NCI-H1092 treated with DMSO at 0.1 percent for 48 hours (cell line): ENCODE data around the gene NINL.
"Not testable (repeated sequence)": the region's sequence is repeated elsewhere in the genome, so short reads cannot be mapped to it uniquely, and the experiment has no call there.

Experiments used
- DNase-seq: peaks from one replicate; lab custom pipeline; 2025; lab: John Stamatoyannopoulos, UW

Gene NINL

GRCh38 chr20:25484224-25484846 lies 101.0 kb downstream of the NINL start:
- DNase-seq, result no peak

DNA sequence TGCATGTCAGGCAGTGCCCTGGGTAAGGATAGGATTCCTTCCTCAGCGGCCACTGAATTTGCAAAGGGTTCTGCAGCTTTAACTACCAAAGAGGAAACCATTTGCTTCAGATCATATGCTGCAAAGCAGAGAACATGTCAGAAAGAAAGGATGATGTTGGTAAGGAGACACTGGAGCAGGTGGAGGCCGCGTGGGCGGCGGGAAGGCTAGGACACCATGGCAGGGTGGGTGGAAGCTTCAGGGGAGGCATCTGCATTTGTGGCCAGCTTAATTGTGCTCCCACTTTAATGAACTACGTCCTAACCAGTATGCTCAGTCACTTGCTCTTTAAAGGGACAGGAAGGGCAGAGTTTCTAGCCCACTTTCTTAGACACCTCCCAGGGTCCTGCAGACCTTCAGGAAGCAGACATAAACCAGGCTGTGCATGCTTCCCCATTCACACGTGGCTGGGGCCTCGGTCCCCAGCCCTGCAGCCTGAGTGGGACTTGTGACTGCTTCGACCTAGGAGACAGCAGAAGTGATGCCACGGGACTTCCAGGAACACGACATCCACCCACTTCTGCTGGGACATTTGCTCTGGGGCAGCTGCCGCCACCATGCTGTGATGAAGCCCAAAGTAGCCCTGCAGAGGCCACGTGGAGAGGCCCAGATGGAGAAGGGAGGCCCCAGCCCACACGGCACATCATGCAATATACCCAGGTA lies 101.7 kb downstream of the NINL start:
- no peak for DNase-seq

- DNase-seq, result no peak
Observed at GRCh38 chr20:25481918-25482253, 103.4 kb downstream of the NINL start.

DNA sequence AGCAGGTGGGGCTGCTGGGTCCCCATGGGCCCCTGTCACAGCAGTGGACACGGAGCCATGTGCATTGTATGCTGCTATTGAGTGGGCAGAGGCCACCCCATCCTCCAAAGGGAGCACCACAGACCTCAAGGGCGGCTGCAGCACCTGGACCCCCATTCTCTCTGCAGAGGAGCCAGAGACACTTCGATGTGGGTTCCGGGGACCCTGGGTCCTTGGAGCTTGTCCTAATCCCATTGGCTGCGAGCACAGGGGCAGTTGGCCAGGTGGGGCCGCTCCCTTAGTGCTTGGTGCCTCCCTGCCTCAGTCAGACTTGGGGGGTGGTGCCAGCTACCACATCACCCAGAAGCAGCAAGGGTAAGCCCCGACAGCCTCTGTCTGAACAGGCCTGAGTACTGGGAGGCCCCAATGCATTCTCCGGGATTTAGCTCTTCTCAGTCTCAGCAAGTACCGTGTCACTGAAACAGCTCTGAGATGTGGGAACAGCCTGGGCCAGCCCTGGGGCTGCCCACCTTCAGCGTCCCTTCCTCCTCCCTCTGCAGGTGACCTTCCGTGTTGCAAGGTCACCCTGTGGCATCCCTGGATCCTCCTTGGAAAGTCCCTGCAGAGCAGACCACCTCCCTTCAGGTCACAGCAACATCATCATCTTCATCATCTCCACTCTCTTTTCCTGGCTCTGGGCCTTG lies 104.0 kb downstream of the NINL start:
- no peak for DNase-seq

GRCh38 chr20:25480797-25481196 lies 104.5 kb downstream of the NINL start:
- DNase-seq, result no peak

DNA sequence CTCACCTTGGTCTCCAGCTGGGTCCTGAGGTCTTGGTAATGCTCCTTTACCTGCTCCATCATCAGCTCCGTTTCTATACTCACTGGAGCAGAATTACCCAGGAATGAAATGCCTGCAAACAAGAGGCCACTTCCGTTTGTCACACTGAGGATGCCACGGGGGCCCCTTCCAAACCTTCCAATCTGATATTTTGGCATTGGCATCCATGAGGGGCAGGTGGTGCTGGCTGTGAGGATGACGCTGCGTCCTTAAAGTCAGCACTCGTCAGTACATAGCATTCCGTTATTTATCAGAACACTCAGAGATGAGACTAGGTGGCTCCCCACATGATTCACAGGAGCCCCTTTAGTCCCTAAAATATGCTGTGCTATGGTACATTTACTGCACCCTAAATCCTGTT lies 105.2 kb downstream of the NINL start:
- no peak for DNase-seq

GRCh38 chr20:25479638-25480037 lies 105.7 kb downstream of the NINL start:
- no peak for DNase-seq

DNA sequence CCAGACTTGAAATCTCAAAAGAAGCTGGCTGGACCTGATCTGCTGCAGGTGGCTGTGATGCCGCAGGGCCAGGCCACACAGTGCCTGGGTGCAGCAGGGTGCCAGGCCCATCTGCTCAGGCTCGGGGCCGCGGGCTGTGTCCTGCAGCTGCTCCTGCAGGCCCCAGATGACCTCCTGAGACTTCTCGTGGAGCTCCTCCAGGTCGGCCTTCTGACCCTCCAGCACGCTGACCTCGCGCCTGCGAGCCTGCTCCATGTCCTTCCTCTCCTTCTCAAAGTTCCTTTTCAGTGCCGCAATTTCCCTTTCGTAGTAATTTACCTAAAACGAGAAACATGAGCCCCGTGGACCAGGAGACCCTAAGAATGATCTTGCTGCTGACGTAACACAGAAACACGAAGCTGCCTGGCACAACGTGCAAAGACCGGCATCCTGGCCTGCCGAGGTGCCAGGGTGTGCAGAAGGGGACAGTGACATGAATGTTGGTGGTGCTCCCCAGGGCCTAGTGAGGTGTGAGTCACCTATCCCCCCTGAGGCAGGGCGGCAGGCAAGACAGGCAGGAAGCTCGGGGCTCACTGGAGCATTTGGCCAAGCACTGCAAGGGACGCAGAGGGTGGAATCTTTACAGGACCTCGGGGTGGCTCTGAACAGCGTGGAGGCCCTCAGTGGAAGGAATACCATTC lies 106.3 kb downstream of the NINL start:
- DNase-seq, result no peak

GRCh38 chr20:25477014-25477882 lies 108.1 kb downstream of the NINL start:
- DNase-seq, result no peak

DNA sequence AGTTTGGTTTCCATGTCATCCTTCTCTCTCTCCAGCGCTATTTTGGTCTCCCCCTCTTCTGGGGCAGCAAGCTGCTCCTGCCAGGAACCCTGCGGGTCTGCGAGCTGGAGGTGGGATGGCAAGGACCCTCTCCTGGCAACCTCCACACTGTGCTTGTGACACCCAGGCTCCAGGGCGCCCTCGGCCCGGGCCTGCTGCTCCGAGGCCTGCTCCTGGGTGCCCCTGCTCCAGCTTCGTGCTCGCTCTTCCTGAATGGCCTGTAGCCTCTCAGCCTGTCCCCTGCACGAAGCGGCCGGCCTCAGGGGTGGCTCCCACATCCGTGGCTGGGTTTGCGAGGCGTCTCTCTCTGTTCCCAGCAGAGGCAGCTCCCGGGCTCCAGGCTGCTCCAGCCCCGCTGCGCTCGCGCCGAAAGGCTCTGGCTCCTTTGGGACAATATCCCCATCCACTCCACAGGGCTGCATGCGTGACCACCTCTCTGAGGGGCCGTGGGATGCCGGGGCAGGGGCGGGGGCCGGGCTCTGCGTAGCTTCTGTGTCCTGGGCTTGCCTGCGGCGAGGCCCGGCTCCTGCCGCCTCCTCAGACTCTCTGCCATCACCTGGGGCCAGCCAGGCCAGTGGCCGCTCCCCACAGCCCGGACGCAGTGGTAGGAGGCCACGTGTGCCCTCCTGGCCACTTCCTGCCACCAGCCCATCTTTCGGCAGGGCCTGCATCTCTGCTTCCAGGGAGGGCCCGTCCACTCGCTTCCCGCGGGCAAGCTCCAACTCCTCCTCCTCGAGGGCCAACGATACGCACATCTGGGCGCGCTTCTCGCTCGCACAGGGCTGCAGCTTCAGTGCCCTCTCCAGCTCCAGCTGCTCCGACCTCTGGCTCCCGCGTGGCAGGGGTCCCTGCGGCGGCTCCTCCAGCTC lies 109.0 kb downstream of the NINL start:
- DNase-seq, result no peak

- not testable (repeated sequence) for DNase-seq
Observed at GRCh38 chr20:25473297-25473696, 112.0 kb downstream of the NINL start.

- DNase-seq, result no peak
Observed at GRCh38 chr20:25471020-25471419, 114.3 kb downstream of the NINL start.

DNA sequence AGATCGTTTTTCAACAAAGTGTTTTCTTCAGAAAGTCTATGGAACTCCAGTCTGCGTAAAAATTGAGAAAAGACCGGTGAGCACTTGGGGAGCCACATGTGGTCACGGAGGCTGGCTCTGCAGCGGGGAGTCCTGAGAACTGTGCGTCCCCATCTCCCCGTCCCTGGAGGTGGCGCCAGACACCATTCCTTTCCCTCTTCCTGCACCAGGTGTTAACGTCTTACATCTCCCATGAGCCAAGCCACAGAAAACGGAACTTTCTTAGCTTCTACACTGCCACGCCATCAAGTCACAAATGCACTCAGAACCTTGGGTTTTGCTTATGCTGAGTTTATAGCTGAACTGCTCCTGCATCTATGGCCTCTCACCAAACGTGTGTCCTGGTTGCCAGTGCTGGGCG lies 115.3 kb downstream of the NINL start:
- DNase-seq, result no peak

DNA sequence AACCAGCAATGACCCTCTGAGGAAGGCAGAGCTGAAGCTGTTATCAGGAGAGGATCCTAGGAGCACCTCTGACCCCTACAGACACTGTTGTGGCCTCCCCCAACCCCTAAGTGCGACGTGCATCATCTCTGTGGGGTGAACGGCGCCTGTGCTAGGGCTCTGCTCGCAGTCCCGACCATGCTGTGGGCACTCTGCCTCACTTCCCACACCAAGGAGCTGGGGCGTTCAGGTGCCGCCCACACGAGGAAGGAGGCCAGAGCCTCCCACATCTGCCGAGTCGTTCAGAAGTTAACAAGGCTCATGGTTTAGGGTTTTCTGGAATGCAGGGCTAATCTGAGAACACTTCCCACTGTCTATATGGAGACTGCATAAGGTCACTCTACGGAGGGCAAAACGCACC lies 115.8 kb downstream of the NINL start:
- no peak for DNase-seq

DNA sequence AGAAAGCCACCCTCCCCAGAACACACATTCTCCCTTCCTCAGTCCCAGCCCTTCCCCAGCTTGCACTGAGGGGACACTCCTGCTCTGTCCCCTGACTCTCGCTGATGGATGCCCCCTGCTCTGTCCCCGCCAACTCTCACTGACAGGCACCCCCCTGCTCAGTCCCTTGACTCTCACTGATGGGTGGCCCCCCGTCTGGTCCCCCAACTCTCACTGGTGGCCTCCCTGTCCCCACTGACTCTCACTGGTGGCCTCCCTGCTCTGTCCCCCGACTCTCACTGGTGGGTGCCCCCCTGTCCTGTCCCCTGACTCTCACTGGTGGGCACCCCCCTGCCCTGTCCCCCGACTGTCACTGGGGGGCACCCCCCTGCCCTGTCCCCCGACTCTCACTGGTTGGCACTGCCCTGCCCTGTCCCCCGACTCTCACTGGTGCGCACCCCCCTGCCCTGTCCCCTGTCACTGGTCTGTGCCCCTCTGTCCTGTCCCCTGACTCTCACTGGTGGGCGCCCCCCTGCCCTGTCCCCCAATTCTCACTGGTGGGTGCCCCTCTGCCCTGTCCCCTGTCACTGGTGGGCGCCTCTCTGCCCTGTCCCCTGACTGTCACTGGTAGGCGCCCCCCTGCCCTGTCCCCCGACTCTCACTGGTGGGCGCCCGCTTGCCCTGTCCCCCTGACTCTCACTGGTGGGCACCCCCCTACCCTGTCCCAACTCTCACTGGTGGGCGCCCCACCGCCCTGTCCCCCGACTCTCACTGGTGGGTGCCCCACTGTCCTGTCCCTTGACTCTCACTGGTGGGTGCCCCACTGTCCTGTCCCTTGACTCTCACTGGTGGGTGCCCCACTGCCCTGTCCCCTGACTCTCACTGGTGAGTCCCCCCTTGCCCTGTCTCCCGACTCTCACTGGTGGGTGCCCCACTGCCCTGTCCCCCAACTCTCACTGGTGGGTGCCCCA lies 116.9 kb downstream of the NINL start:
- DNase-seq, result no peak

- no peak for DNase-seq
Observed at GRCh38 chr20:25467441-25467840, 117.9 kb downstream of the NINL start.

DNA sequence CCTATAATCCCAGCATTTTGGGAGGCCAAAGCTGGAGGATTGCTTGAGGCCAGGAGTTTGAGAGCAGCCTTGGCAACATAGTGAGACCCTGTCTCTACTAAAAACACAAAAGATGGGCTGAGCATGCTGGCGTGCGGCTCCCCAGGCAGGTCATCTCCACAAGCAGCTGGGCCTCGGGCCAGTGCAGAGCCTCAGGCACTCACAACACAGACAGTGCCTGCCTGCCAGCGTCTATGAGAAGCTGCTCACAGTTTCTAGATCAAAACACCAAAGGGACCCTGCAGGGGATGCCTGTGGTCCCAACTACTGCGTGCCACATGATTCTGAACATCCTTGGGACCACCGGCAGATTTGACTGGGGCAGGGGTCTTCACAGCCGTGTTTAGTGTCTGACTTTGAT lies 118.5 kb downstream of the NINL start:
- DNase-seq, result no peak

DNA sequence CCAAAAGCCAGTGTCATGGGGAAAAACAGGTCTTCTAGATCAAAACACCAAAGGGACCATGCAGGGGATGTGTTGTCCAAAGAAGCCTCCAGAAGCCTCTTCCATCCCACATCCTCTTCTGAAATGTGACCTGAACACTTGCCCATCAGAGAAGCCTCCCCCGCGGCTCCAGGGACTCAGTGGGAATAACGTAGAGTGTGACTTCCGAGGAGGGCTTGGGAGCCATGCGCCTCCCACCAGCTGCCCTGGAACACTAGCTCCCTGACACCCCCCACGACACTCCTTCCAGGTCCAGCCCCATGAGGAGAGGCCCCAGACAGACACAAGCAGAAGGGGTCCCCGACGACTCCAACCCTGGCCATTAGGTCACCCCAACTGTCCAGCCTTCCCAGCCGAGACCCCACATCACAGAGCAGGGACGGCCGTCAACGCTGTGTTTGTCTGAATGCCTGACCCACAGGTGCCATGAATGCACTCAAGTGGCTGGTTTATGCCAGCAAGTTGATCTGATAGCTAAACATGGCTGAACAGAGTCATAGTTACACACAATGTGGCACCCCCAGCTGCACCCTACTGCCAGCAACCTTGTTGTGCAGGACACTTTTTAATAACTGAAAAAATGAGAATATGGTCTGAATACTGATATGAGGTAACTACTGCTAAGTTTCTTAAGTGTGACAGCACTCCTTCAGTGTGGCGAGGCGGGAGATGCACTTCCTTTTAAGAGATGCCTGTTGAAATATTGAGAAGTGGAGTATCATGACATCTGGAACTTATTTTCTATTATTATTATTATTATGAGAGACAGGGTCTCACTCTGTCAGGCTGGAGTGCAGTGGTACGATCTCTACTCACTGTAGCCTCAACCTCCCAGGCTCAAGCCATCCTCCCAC lies 119.8 kb downstream of the NINL start:
- DNase-seq, result no peak
